Esophagus squamous epithelium (tissue), 5 donors: ENCODE data around the gene ABCB8. TPM values are rescaled to one million over a fixed set of nuclear protein-coding genes. Genes with fewer than 3 reads are reported as not detected.

ENCODE experiments used
- DNase-seq: peaks from one replicate; lab custom pipeline; 2025; lab: John Stamatoyannopoulos, UW
- H3K27ac ChIP-seq, 4 donors: fragments of 200-600 bp; sonication (generic); one replicate each; pipeline ENCODE4 v1.5.1; 2016 to 2019; ENCODE audit warnings: mild to moderate bottlenecking in 1 of 4
- H3K27me3 ChIP-seq, 4 donors: fragments of 200-600 bp; sonication (generic); 1 replicate in 3 of 4; 2 replicates in 1 of 4; pipeline versions ENCODE4 v1.5.1 to v1.6.0; 2017 to 2021; ENCODE audit warnings: antibody characterized with exemption in 1 of 4
- H3K36me3 ChIP-seq, 3 donors: fragments of 200-600 bp; sonication (generic); one replicate each; pipeline ENCODE4 v1.5.1; 2016 to 2019
- H3K4me1 ChIP-seq, 3 donors: fragments of 200-600 bp; sonication (generic); one replicate each; pipeline ENCODE4 v1.5.1; 2017 to 2019
- H3K4me3 ChIP-seq, 4 donors: fragments of 200-600 bp; sonication (generic); 1 replicate in 3 of 4; 2 replicates in 1 of 4; pipeline ENCODE4 v1.5.1; 2016 to 2019; ENCODE audit warnings: mild to moderate bottlenecking in 2 of 4, moderate library complexity in 1 of 4
- H3K9me3 ChIP-seq, 3 donors: fragments of 200-600 bp; sonication (generic); one replicate each; pipeline ENCODE4 v1.5.1; 2016 to 2019
- POLR2A ChIP-seq, 4 donors: fragments of 450-650 bp; IDR thresholded peaks; one replicate each; pipeline ENCODE4 v1.6.1; 2017; ENCODE audit warnings: antibody characterized with exemption in 4 of 4, mild to moderate bottlenecking in 4 of 4, moderate library complexity in 3 of 4
- WGBS, 2 donors: methylation state at CpG; one replicate each; pipeline ENCODE4 v1.1.5; 2018; 5-methylcytosine and 5-hydroxymethylcytosine counted together
- intact Hi-C: fragments of 100-400 bp; cut with DNase I; formaldehyde crosslinking; loops from one replicate; pipeline ENCODE4 v1.15.0; 2022
- total RNA-seq, 4 donors: library from RNA; depleted of rRNA; stranded (reverse); fragments of >200 nt; gene quantifications; one replicate each; pipeline ENCODE4 v1.1.0, GENCODE V29; 2016
- TF ChIP-seq, protein P1 (sequence below), 6 experiments: fragments of 450-650 bp in 4 of 6; fragments of 200-600 bp in 2 of 6; sonication (generic) in 2 of 6; IDR thresholded peaks; one replicate each; pipeline ENCODE4 v1.5.1; 2016 to 2019; ENCODE audit warnings: antibody characterized with exemption in 6 of 6, mild to moderate bottlenecking in 4 of 6, moderate library complexity in 4 of 6
- donor health status: DM: yes; HTN: yes; CAD: no.

The ABCB8 gene
- total RNA-seq, 4 donors from 2014 or later, result 23.1 to 41.0 (median 26.1) TPM

DNA sequence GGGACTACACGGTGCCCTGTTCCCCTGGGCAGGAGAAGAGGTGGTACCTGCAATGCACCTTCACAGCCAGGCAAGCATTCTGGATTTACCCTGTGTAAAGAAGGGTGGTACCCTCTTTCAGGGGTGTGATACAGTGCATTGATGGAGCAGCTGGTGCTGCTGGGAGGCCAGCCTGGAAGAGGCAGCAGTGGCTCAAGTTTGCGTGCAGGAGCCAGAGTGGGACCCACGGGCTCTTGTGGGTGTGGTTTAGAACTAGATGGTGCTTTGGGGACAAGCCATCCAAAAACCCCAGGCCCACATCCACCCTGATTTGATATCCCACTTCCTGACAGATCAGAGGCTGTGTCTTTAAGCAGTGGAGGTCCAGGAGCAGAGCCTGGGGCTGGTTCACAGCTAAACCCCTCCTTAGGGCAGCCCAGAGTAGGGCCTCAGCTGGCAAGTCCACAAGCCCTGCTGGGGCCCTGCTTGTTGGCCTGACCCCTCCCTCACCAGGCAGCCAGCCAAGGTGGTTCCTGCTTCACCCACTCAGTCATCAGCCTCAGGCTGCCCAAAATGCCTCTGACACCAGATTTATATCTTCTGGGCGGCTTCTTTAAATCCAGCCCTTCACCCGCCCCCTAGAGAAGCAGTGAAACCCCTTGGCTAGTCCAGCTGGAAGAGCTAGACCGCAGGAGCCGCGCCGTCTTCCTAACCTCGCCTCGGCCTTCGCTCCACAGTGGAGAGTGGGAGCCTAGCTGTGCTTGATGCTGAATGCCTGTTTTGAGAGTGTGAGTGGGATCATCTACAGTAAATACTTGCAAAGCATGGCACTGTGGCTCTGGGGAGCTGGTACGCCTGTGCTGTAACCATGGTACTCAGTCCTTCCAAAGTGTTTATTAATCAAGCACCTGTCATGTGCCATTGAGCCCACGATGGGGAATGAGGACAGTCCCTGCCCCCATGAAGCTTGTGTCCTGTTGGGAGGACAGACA, 18.6 kb downstream of the ABCB8 start:
- intact Hi-C loops, result no loop called here
- H3K4me3 ChIP-seq, result no peak overlapping the region
- no peaks in the 10 kb centered on the region for H3K9me3 ChIP-seq
- peaks cover 0 to 36% (median 0%) of the 10 kb centered on the region in 3 donors for H3K36me3 ChIP-seq
- no peak for TF ChIP-seq POLR2A (IDR thresholded peaks at IDR 0.05)
- TF ChIP-seq, protein P1, sequence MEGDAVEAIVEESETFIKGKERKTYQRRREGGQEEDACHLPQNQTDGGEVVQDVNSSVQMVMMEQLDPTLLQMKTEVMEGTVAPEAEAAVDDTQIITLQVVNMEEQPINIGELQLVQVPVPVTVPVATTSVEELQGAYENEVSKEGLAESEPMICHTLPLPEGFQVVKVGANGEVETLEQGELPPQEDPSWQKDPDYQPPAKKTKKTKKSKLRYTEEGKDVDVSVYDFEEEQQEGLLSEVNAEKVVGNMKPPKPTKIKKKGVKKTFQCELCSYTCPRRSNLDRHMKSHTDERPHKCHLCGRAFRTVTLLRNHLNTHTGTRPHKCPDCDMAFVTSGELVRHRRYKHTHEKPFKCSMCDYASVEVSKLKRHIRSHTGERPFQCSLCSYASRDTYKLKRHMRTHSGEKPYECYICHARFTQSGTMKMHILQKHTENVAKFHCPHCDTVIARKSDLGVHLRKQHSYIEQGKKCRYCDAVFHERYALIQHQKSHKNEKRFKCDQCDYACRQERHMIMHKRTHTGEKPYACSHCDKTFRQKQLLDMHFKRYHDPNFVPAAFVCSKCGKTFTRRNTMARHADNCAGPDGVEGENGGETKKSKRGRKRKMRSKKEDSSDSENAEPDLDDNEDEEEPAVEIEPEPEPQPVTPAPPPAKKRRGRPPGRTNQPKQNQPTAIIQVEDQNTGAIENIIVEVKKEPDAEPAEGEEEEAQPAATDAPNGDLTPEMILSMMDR (IDR thresholded peaks at IDR 0.05), result no peak
- DNase-seq, result no peak
- H3K27ac ChIP-seq, result no peak overlapping the region
- H3K27me3 ChIP-seq, result peaks cover 0 to 19% (median 0%) of the 10 kb centered on the region in 4 donors
- peaks cover 10 to 24% (median 11%) of the 10 kb centered on the region in 3 donors for H3K4me1 ChIP-seq
- 20 to 26% methylated on average over 2 to 6 of the region's 14 CpGs for WGBS, 2 donors

DNA sequence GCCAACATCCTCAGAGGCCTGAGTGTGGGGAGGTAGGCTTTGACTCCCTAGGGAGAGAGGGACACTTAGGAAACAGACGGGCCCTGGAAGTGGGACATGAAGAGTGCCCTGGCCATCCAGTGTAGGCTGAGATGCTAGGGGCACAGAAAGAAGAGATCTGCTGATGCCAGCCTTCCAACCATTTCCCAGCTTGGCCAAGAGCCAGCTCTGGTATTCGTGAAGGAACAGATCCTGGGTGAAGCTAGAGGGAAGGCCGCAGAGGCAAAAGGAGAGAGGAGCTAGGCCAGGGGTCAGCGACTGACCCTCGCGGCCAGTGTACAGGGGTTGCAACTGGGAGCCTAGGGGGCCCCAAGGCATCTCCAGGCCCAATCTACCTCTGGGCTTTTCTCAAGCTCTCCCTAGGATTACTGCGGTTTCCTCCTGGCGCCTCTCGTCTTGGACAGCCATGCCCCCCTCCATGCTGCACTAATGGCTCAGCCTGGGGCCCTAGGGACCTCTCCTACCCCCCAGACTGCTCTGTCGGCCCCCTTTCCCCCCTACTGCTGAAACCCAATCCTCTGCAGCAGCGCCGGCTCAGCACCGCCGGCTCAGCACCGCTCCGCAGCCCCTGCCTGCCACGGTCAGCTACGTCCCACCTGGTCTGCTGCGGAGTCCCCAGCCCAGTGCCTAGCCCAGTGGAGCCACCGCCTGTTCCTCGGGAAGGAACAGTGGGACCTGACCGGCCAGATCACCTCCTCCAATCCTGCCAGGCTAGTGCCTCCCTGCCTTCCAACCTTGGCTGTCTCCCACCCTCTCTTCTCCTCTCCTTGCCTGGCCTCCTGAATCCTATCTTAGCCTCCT, 19.9 kb downstream of the ABCB8 start, which contains the start of gene ASIC3:
ASIC3 (plus strand) TSS at position 556 of the 840 bp plus-strand sequence. CDS start 355 bp downstream, outside the sequence.
- Histone ChIP-seq H3K36me3 (peaks cover 0 to 29% (median 0%) of the 10 kb centered on the region in 3 donors), H3K4me1 (peaks cover 10 to 24% (median 11%) of the 10 kb centered on the region in 3 donors), H3K4me3 (no peak within 1 kb of the TSS), H3K27me3 (peaks cover 0 to 19% (median 0%) of the 10 kb centered on the region in 4 donors), H3K9me3 (no peaks in the 10 kb centered on the region), H3K27ac (no peak within 1 kb of the TSS)
- TF ChIP-seq POLR2A (IDR thresholded peaks at IDR 0.05), result no peak
- TF ChIP-seq, protein P1 (IDR thresholded peaks at IDR 0.05), result no peak
- no peak for DNase-seq
- intact Hi-C loops, result no loop called here
- 76 to 79% methylated on average over 15 to 22 of the region's 22 CpGs for WGBS, 2 donors

DNA sequence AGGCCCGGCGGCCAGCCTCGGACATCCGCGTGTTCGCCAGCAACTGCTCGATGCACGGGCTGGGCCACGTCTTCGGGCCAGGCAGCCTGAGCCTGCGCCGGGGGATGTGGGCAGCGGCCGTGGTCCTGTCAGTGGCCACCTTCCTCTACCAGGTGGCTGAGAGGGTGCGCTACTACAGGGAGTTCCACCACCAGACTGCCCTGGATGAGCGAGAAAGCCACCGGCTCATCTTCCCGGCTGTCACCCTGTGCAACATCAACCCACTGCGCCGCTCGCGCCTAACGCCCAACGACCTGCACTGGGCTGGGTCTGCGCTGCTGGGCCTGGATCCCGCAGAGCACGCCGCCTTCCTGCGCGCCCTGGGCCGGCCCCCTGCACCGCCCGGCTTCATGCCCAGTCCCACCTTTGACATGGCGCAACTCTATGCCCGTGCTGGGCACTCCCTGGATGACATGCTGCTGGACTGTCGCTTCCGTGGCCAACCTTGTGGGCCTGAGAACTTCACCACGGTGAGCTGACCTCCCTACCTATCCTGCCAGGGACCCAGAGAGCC, 20.7 kb downstream of the ABCB8 start:
- DNase-seq, result no peak
- Histone ChIP-seq H3K27me3 (peaks cover 0 to 19% (median 0%) of the 10 kb centered on the region in 4 donors), H3K9me3 (no peaks in the 10 kb centered on the region), H3K27ac (no peak overlapping the region), H3K4me1 (peaks cover 10 to 24% (median 11%) of the 10 kb centered on the region in 3 donors), H3K4me3 (no peak overlapping the region), H3K36me3 (peaks cover 0 to 31% (median 0%) of the 10 kb centered on the region in 3 donors)
- TF ChIP-seq POLR2A (IDR thresholded peaks at IDR 0.05), result no peak
- TF ChIP-seq, protein P1 (IDR thresholded peaks at IDR 0.05), result no peak
- 87 to 93% methylated on average over 18 of the region's 38 CpGs for WGBS, 2 donors
- intact Hi-C loops, result no loop called here

DNA sequence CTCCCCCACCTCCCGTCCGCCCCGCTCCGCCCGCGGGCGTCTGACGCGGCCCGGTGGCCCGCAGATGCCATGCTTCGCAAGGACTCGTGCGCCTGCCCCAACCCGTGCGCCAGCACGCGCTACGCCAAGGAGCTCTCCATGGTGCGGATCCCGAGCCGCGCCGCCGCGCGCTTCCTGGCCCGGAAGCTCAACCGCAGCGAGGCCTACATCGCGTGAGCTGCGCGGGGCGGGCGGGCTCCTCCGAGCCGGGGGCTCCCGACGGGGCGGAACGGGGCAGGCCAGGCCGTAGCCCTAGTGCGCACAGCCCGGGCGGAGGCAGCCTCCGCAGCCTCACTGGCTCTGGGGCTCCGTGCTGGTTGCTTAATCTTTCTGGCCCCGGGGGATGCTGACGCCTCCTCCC, 22.9 kb downstream of the ABCB8 start:
- DNase-seq, result no peak
- Histone ChIP-seq H3K4me3 (peak overlapping the region in 2 of 4 donors; percentile 5 to 41), H3K27ac (no peak overlapping the region), H3K9me3 (no peaks in the 10 kb centered on the region), H3K27me3 (peaks cover 0 to 19% (median 0%) of the 10 kb centered on the region in 4 donors), H3K36me3 (peaks cover 0 to 17% (median 0%) of the 10 kb centered on the region in 3 donors), H3K4me1 (peaks cover 10 to 24% (median 11%) of the 10 kb centered on the region in 3 donors)
- TF ChIP-seq POLR2A (IDR thresholded peaks at IDR 0.05), result no peak
- TF ChIP-seq, protein P1 (IDR thresholded peaks at IDR 0.05), result no peak
- WGBS, 2 donors, result 0 to 38% methylated on average over 3 to 10 of the region's 50 CpGs
- intact Hi-C loops, result no loop called here
